CD4-positive, alpha-beta T cell treated with Interleukin-4 for 1 hour (primary cell): ENCODE data around the gene RINL.

ENCODE experiments used
- DNase-seq, 2 donors: peaks; one replicate each; pipeline ENCODE4 v3.0.0-alpha.2; 2020 to 2022

The RINL gene, protein sequence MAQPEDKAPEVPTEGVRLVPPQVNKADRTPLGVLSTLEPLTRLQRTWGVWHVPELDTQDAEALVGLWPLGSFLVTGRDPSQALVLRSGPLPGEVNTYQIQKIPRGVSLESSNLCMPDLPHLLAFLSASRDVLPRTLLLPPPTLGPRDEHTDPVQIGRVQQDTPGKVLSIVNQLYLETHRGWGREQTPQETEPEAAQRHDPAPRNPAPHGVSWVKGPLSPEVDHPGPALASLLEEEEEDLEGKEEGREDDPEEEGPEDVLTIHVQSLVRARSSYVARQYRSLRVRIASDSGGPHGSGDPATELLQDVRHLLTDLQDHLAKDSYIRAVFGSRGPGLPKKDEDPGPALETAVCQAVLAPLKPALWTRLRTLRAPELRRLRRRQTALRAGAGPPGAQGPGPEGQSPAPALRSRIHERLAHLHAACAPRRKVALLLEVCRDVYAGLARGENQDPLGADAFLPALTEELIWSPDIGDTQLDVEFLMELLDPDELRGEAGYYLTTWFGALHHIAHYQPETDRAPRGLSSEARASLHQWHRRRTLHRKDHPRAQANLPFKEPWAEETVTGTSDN

DNA sequence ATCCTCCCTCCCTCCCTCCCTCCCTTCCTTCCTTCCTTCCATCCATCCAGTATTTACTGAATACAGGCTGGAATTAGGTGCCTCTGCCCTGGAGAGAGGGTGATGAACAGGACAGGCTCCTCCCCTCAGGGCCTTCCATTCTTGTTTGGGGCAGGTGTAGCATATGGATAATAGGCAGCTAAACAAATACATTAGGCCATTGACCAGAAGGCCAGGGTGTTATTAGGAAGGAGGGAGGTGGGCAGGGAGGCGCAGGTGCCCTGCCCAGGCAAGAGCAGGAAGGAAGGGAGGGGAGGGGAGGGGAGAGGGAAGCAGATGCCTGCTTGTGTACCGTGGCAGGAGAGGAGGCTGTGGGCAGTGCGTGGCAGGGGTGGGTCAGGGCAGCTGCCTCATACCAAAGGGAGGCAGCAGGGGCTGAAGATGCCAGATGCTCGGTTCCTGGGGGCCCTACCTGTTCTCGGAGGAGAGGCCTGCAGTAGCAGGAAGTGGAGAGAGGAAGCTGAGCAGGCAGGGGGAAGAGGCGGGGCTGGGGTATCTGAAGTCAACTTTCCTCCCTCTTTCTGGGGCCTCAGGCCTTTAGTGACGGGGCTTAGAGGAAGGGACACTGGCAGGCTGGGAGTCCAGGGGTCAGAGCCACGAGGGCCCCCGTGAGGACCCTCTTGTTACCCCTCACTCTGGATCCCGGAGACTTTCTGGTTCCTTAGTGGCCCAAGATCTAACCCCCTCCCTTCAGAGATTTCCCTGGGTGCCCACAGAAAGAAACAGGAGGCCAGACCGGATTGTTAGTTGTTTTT, at the start of gene RINL:
Gene RINL, minus strand, starts transcription at position 495 of the 794 bp plus-strand sequence. CDS start 1,533 bp downstream, outside the sequence.
- DNase-seq = peak; percentile 79 to 81

DNA sequence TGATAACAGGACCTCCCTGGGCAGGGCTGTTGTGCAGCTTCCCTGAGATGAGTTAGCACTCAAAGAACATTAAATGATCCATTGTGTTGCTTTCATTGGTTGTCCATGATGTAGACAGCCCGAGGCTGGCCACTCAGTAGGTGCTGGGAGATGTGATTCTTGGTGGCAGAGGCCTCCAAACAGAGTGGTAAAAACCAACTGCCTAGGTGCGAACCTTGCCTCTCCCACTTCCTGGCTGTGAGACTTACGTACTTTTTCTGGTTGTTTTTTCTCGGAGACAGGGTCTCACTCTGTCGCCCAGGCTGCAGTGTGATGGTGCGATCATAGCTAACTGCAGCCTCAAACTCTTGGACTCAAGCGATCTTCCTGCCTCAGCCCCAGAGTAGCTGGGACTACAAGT, 46.3 kb upstream of the RINL start:
- peak; percentile 62 for DNase-seq

DNA sequence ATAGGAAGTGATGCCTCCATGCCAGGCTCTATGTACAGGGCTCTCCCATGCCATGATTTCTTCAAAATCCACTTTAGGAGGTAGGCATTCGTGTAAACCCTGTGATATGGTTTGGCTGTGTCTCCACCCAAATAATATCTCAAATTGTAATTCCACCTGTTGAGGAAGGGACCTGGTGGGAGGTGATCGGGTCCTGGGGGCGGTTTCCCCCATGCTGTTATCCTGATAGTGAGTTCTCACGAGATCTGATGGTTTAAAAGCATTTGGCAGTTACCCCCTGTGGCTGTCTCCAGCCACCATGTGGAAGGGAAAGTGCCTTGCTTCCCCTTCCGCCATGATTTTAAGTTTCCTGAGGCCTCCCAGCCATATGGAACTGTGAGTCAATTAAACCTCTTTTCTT, 44.4 kb upstream of the RINL start:
- DNase-seq = no peak

DNA sequence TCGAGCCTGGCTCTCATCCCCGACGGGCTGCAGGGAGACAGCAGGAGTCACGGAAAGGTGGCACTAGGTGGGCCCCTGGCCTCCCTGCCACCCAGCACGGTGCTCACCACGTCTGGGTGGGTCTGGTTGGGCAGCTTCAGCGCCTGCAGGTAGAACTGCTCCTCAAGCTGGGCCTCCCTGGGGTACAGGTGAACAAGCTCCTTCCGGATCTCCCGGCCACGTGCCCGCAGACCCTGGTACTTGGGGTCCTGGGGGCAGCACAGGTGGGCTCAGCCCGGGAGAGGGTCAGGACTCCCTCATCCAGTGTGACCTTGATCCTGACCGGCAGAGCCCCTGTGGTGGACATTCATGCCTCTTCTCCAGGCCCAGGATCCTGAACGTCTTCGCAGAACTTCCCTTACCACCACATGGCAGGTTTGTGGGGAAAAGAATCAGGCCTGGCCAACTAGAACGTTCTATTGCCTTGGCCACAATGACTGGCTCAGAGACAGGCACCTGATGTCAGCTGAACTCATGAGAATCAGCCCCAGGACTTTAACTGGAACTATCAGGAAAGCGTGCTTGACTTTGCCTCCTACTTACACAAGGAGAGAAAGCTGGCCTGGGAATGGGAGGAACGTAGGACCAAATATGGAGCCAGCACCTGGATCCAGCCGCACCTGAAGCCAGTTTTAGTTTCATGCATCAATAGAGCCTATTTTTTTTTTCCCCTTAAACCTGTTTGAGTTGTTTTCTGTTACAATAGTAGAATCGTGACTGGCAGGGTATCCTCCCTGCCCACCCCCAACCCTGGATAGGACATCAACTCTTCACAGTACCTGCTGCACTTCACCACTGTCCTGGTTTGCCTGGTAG, 43.6 kb upstream of the RINL start:
- DNase-seq = no peak

DNA sequence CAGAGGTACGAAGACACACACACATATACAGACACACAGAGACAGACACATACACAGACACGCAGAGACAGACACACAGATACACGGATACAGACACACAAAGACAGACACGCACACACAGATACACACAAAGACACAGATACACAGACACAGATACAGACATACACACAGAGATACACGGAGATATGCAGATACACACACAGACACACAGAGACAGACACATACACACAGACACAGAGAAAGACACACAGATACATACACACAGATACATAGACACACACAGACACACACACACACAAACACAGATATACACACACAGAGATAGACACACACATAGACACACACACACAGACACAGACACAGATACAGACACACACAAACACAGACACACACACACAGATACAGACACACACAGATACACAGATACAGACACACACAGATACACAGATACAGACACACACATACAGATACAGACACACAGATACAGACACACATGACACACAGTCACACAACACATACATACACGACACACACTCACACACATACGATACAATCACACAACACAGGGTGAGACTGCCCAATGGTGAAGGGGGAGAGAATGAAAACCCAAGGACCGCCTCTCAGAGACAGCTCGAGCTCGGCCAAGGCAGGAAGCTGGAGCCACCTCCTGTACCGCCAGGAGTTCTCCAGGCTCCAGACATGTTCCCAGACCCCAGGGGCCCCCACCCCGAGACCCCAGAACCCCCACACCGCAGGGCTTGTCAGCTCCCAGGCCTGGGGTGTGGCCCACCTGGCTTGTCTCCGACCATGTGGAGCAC, 42.7 kb upstream of the RINL start:
- no peak for DNase-seq

DNA sequence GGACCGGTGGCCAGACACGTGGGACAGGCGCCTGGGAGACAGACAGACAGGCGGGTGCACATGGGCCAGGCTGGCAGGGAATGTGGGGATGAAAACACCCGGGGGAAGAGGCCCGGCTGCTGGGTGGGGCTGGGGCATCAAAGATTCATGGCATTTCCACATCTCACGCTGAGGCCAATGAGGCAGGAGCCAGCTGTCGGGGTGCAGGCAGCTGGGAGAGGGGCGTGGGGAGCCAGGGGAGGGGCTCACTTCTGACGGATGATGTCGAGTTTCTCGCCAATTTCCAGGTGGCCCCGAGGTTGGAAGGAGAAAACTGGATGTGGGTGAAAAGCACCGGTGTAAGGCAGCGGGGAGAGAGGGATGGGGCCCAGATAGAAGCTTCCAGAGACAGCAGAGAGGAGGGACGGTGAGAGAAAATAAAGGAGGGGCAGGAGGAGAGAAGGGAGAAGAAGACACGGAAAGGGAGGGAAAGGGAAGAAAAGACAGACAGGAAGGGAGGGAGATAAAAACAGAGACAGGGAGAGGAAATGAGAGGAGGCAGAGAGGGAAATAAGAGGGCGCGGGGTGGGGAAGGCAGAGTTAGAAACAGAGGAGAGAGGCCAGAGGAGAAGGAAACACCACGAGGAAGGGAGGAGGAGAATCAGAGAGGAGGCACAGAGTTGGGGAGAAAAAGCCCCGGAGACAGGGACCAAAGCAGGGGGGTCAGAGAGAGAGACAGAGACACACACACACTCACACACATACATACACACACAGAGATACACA, 41.9 kb upstream of the RINL start:
- no peak for DNase-seq

DNA sequence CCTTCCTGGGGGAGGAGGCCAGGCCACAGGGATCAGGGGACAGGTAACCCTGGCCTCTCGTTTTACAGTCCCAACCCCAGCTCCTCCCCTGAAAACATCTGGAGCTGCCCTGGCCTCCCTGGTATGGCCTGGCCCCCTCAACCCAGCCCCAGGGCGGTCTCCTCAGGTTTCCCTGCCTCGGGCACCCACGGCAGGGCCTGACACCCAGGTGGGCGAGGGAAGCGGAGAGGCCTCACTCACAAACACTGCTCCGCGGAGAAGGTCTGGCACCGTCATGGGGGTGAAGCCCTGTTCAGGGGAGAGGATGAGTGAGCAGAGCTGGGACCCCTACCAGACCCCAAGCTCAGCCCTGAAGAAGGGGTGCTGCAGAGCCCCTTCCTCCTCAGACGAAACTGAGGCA, 40.5 kb upstream of the RINL start:
- DNase-seq = no peak

DNA sequence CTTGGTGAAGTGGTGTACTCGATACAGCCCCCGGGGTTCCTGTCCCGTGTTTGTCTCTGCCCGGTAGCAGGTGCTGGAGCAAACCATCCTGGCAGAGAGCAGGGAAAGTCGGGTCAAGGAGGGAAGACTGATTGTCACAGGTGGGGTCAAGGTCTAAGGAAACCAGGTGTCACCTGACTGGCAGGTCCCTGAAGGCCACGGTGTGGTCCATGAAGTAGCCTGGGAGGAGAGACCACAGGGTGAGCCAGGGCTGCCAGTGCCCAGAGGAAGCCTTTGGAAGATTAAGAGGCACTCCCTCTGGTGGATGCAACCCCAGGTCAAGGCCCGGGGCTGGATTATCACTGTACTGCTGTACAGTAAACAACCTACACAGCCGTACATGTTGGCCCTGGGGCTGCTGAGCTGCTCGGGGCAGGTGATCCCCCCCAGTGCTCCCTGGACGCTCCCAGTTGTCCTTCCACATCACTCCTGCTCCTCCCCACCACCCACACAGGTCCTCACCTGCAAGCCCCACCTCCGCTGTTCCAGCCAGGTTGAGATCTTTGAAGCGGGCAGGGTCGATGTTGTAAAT, 39.9 kb upstream of the RINL start:
- DNase-seq = no peak

DNA sequence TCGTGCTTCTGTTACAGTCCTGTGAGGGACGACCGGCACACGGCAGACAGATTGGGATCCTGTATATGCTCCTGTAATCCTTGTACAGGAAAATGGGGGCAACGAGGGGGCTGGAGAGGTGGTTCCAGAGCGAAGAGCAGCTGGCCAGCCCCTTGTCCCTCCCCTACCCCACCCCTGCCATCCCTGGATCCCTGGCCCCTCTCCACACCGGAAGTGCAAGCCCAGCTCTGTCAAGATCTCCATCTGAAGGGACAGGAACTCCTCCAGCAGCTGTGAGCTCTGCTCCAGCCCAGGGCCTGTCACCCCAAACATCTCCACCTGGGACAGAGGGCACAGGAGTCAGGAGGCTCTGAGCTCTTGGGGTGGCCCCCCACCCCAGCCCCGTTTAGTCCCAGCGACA, 39.4 kb upstream of the RINL start:
- DNase-seq = no peak

DNA sequence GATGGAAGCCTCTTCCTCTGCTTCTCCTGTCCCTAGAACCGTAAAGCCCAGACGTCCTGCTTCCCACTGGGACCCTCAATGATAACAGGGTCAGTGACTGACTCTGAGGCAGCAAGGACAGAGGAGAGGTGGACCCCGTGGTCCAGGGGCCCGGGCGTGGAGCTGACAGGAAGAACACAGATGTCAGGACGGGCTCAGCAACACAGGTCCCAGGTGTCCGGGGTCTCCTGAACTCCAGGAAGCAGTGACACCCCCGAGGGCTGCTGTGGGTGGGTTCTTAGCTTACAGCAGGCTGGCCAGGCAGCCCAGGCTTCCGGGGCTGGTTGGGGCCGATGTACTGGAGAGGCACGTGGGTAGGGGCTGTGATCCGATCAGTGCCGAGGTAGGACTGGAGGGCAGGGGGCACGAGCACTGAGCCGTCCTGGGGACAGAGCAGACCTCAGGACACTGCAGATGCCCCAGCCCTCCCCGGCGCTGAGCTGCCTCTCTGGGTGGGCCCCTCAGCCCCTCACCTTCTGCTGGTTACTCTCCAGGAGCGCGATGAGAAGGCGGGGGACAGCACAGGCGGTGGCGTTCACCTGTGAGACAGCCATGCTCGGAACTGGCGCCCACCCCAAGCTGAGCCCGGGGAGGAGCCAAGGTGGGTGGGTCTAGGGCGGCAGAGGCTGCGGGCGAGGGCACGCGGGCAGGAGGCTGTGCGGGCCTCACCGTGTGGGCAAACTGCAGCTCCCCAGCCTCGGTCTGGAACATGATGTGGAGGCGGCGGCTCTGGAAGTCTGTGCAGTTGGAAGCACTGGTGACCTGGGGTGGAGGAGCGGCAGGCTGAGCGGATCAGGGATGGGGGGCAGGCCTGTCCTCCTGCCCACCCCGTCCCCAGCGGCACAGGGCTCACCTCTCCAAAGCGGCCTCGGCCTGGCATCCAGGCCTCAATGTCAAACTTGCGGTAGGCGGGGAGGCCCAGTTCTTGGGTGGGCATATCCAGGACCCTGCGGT, 37.5 kb upstream of the RINL start:
- no peak for DNase-seq

DNA sequence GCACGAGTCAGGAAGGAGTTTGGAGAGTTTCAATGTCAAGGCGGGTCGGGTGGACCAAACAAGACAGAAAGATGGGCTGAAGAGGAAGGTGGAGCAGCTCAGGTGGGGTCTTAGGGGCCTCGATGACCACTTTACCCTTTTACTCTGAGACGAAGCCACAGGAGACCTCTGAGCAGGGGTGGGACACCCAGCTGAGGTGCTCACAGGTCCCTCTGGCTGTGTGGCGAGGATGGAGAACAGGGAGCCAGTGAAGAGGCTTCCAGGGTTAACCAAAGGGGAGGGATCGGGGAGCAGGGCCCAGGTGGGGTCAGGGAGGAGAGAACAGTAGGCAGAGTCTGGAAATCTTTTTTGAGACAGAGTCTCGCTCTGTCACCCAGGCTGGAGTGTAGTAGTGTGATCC, 35.9 kb upstream of the RINL start:
- DNase-seq = no peak

DNA sequence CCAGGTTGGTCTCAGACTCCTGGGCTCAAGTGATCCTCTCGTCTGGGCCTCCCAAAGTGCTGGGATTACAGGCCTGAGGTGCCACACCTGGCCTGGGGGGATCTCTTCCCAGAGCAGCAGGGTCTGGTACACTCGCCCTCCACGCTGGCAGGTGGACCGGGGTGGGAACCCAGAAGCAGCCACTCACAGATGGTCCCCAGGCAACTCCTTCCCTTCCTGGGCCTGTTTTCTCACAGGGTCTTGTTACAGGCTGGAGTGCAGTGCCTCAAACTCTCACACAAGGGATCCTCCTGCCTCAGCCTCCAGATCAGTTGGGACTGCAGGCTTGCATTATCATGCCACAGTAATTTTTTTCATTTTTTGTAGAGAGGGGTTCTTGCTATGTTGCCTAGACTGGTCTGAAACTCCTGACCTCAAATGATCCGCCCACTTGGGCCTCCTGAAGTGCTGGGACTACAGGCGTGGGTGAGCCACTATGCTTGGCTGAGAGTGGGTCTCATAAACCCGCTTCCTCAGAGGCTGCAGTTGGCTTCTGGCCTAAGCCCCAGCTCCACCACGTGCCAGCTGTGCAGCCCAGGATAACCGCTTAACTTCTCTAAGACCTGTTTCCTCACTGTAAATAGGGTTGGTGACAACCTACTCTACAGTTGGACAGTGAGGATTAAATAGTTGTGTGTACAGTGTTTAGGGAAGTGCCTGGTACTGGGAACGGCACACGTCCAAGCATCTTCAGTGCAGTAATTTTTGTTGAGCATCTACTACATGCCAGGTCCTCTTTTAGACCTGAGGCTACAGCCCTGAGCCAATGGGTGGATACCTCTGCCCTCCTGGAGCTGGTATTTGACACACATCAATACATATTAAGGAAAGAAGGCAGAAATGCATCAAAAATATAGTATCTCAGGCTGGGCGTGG, 34.8 kb upstream of the RINL start:
- no peak for DNase-seq

DNA sequence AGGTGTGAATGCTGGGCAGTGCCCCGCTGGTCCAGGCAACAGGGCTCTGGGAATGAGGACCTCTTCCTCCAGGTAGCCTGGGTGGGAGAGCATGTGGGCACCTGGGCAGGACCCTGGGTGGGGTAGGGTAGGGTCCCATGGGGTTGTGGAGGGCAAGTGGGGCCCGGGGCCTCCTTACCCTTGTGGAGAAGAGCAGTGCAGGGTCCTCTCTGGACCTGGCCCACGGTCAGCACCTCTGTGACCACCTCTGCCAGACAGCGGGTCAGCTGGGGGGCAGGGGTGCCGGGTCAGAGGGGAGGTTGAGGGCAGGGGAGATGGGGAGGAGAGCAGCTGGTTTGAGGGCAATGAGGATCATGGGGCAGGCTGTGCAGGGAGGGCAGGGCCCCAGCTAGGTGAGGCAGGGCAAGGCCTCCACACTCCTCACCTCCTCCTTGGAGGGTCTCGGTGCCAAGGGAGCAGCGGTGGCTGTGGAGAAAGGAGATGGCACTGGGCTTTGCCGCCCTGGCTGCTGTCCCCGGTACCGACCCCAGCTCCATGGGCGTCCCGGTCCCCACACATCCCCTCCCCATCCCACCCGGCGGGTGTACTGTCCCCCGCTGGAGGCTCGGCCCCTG, 33.4 kb upstream of the RINL start:
- DNase-seq = no peak

DNA sequence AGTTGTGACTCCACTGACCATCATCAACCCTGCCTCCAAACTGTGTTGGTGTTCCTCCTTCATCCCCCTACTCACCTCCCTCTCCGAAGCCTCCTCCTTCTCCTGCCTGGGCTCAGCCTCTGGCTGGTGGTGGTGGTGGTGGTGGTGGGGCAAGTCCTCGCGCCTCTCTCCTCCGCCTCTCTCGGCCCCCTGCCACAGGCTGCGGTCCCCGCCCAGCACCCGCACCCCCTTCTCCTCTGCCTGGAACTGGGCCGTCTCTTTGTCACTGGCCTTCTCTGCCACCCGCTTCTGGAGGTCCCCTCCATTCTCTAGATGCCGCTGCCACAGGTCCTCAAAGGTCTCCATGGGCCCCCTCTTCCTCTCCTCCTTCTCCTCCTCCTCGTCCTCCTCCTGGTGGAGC, 32.4 kb upstream of the RINL start:
- no peak for DNase-seq

DNA sequence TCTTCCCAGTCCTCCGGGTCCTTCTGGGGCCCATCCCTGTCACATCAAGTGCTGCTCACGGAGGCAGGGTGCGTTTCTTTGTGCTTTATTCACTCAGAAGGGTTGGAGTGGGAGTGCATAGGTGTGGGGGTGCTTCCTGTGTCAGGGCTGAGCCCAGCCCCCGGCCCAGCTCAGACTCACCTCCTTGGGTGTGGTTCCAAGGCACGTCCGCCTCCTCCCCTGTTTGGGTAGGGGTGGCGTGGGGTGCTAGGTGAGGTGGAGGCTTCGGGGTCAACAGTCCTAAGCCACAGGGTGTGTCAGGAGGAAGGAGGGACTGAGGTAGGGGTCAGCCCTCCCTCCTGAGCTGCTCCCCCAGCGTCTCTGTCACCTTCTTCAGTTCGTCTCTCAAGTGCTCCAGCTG, 30.8 kb upstream of the RINL start:
- DNase-seq = no peak

DNA sequence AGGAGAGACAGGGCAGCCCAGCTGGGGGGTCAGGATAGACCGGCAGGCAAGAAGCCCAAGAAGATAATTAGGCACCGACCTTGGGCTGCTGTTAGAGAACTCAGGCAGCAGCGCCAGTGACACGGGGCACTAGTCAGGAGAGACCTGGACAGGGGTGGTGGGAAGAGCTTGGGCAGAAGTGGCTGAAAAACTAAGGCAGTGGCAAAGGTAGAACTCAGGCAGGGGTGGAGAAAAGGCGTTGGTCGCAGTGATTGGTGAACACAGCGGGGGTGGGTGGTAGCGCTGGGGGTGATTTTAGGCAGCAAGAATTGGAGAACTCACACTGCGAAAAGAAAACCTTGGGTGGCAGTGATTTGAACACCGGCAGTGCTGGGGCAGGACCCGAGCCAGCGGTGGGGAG, 29.6 kb upstream of the RINL start:
- DNase-seq = no peak

DNA sequence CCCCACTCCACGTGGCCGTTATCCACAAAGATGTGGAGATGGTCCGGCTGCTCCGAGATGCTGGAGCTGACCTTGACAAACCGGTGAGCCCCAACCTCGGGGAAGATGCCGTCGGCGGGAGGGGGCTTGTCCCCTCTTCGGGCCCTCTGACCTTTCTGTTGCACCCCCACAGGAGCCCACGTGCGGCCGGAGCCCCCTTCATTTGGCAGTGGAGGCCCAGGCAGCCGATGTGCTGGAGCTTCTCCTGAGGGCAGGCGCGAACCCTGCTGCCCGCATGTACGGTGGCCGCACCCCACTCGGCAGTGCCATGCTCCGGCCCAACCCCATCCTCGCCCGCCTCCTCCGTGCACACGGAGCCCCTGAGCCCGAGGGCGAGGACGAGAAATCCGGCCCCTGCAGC, 29.2 kb upstream of the RINL start:
- DNase-seq = no peak

DNA sequence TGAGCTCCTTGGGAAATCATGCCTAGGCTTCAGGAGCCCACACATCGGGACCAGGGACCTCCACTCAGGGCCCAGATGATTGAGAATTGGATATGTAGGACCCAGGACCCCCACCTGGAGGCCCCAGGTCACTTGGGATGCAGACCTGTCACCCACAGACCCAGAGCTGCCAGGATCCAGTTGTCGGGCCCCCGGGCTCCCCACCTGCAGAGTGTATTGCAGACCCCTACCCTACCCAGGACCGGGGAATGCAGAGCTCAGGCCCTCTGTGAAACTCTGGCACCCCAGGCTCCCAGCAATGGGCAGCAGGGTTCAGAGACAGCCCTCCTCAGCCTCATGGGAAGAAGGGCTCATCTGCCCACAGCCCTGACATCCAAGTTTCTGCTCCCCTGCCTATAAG, 27.5 kb upstream of the RINL start:
- DNase-seq = no peak
